K562 (cell line): ENCODE results near the gene WDR18. TPM values are rescaled to one million over a fixed set of nuclear protein-coding genes. Genes with fewer than 3 reads are reported as not detected.

ENCODE experiments used
- MXI1 ChIP-seq: IDR thresholded peaks from 2 replicates; pipeline ENCODE4 v1.6.1; 2011; ENCODE audit warnings: low read depth, mild to moderate bottlenecking, improper control_type of control experiment, low read length
- RBBP5 ChIP-seq: fragments of 200-600 bp; sonication (generic); IDR thresholded peaks from 2 replicates; pipeline ENCODE4 v1.6.1; 2012; ENCODE audit warnings: borderline replicate concordance, mild to moderate bottlenecking, low read length, control low read depth, inconsistent platforms; ENCODE audit not compliant: insufficient read depth, poor library complexity, severe bottlenecking
- REST ChIP-seq, 2 experiments: fragments of 450-650 bp; formaldehyde crosslinking in 1 of 2; IDR thresholded peaks; 2 replicates each; pipeline versions ENCODE4 v1.4.0 to v1.6.1; 2014 to 2020; ENCODE audit warnings: mild to moderate bottlenecking in 2 of 2, borderline replicate concordance in 1 of 2, low read depth in 1 of 2
- TBL1XR1 ChIP-seq, 2 experiments: IDR thresholded peaks; 2 replicates each; pipeline ENCODE4 v1.6.1; 2012; ENCODE audit warnings: improper control_type of control experiment in 2 of 2, low read length in 2 of 2, mild to moderate bottlenecking in 1 of 2
- TGIF2 ChIP-seq: sonication (generic); formaldehyde crosslinking; IDR thresholded peaks from 2 replicates; pipeline ENCODE4 v1.8.1; 2022; ENCODE audit warnings: mild to moderate bottlenecking, missing genetic modification reagents, moderate library complexity
- polyA plus RNA-seq, 8 experiments: library from polyadenylated mRNA; depleted of rRNA in 4 of 8; stranded (reverse) in 5 of 8; unstranded in 3 of 8; fragments of >200 nt; fragmentation: Nextera tagmentation in 2 of 8; fragmentation: Illumina TruSeq in 1 of 8; extraction: Ambion mirVana in 2 of 8; extraction: Trizol in 1 of 8; gene quantifications; 2 replicates each; pipeline versions ENCODE4 v1.2.1 to v1.2.3, GENCODE V29; 2011 to 2014; ENCODE audit warnings: inconsistent platforms in 1 of 8, missing spikeins in 1 of 8
- total RNA-seq, 7 experiments: library from RNA; depleted of rRNA in 6 of 7; stranded (reverse); fragments of >200 nt in 6 of 7; fragmentation: Illumina TruSeq in 2 of 7; extraction: Trizol in 2 of 7; gene quantifications; 2 replicates each; pipeline versions ENCODE4 v1.2.1 to v1.2.3, GENCODE V29; 2011 to 2021; ENCODE audit warnings: low replicate concordance in 1 of 7
- TF ChIP-seq, protein P1 (sequence below): fragments of 450-650 bp; formaldehyde crosslinking; conservative IDR thresholded peaks from 2 replicates; pipeline ENCODE4 v1.4.0; 2022; ENCODE audit warnings: mild to moderate bottlenecking, missing genetic modification characterization

Gene WDR18
- total and polyA plus RNA-seq, 9 of the 15 experiments (the other 6 are each of a cell fraction or from before 2014, with no cell fraction given): 0.65 to 181 (median 30.1) TPM

- no peak for TF ChIP-seq REST (IDR thresholded peaks at IDR 0.05; ENCODE audit: borderline replicate concordance)
- TF ChIP-seq REST (CRISPR knock-in tag; IDR thresholded peaks at IDR 0.05; ENCODE audit: low read depth): 0 out of 2 replicates have a peak, but pooled peaks have one; percentile 19
- 0 out of 2 replicates have a peak, but pooled peaks have one; percentile 46 for TF ChIP-seq TGIF2 (CRISPR knock-in tag)
- TF ChIP-seq, protein P1, sequence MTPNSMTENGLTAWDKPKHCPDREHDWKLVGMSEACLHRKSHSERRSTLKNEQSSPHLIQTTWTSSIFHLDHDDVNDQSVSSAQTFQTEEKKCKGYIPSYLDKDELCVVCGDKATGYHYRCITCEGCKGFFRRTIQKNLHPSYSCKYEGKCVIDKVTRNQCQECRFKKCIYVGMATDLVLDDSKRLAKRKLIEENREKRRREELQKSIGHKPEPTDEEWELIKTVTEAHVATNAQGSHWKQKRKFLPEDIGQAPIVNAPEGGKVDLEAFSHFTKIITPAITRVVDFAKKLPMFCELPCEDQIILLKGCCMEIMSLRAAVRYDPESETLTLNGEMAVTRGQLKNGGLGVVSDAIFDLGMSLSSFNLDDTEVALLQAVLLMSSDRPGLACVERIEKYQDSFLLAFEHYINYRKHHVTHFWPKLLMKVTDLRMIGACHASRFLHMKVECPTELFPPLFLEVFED: no peak
- peak; percentile 98 for TF ChIP-seq RBBP5
- peak; percentile 93 for TF ChIP-seq MXI1
- peak in 1 of 2 experiments; percentile 66; a peak in 2 of 4 replicates for TF ChIP-seq TBL1XR1 (IDR thresholded peaks at IDR 0.05; ENCODE audit: low read length in 2 of 2)
Measured at GRCh38 chr19:984165-984967, at the start of gene WDR18 (continued).
